ENCODE results near the gene ARGFX. TPM values are rescaled to one million over a fixed set of nuclear protein-coding genes. Genes with fewer than 3 reads are reported as not detected.
"Not testable (repeated sequence)": the region's sequence is repeated elsewhere in the genome, so short reads cannot be mapped to it uniquely, and the experiment has no call there.

ARGFX gene
- total RNA-seq, 1 experiment from 2014 or later: not detected

DNA sequence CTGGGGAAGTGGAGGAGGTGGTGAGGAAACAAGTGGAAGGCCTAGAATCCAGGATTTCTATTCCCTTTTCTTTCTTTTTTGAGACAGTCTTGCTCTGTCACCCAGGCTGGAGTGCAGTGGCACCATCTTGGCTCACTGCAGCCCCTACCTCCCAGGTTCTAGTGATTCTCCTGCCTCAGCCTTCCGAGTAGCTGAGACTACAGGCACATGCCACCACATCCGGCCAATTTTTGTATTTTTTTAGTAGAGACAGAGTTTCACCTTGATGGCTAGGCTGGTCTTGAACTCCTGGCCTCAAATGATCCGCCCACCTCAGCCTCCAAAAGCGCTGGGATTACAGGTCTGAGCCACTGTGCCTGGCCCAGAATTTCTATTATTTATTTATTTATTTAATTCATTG lies 26.1 kb downstream of the ARGFX start:
- H3K36me3 ChIP-seq (ENCODE audit: control insufficient read depth in 1 of 2, insufficient read depth in 2 of 2, low read length in 2 of 2); BruUV-seq (replicated peaks); H3K9me2 ChIP-seq (ENCODE audit: insufficient read depth); H3K27me3 ChIP-seq (ENCODE audit: insufficient read depth, low read length); H3K4me3 ChIP-seq (replicated peaks in 1 of 2; ENCODE audit: low read depth in 1 of 2, low read length in 2 of 2); H4K20me1 ChIP-seq (ENCODE audit: insufficient read depth); H3K4me1 ChIP-seq (ENCODE audit: control insufficient read depth in 1 of 2, insufficient read depth in 2 of 2, low read length in 2 of 2); H3K27ac ChIP-seq (ENCODE audit: low read depth, low read length); H3K9me3 ChIP-seq (ENCODE audit: control insufficient read depth in 1 of 2, insufficient read depth in 1 of 2, low read depth in 1 of 2, low read length in 2 of 2); CTCF ChIA-PET; DNase-seq (ENCODE audit: low read depth, low spot score); H2AFZ ChIP-seq (ENCODE audit: low read depth, low read length, poor library complexity, severe bottlenecking); intact Hi-C loops (cut with micrococcal nuclease); H3K4me2 ChIP-seq (ENCODE audit: low read length); POLR2A ChIA-PET; RAD21 ChIA-PET (ENCODE audit: low non-redundant PET in 1 of 2, low total read pairs in 2 of 2, uncharacterized antibody in 2 of 2, unreplicated experiment in 2 of 2); ATAC-seq; H3K9ac ChIP-seq (ENCODE audit: low read length); H3K79me2 ChIP-seq (ENCODE audit: insufficient read depth, low read length): not testable (repeated sequence)

DNA sequence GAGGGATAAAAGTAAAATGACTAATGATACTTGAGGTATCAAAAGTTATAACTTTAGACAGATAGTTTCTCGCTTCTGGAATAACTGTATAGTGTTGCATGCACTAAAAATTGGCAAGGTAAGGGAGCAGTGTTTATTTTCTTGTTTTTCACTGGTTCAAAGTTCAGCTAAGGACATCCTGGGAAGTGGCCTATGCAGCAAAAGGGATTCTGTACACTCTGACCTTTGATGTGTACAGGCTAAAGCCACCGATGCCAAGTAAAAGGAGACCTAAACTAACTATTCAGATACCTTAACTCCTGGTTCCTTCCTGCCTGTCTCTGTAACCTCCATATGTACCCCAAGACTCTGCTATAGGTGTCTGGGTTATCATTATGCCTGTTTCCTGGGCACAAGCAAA lies 27.1 kb downstream of the ARGFX start:
- Histone ChIP-seq H3K27me3 (ENCODE audit: insufficient read depth, low read length) (no peaks in the 10 kb centered on the region), H4K20me1 (ENCODE audit: insufficient read depth) (no peaks in the 10 kb centered on the region), H3K9me2 (ENCODE audit: insufficient read depth) (no peaks in the 10 kb centered on the region), H3K79me2 (ENCODE audit: insufficient read depth, low read length) (no peaks in the 10 kb centered on the region), H3K27ac (ENCODE audit: low read depth, low read length) (no peak overlapping the region), H3K4me3 (replicated peaks in 1 of 2; ENCODE audit: low read depth in 1 of 2, low read length in 2 of 2) (no peak overlapping the region), H3K4me2 (ENCODE audit: low read length) (no peak overlapping the region), H2AFZ (ENCODE audit: low read depth, low read length, poor library complexity, severe bottlenecking) (no peak overlapping the region), H3K4me1 (ENCODE audit: control insufficient read depth in 1 of 2, insufficient read depth in 2 of 2, low read length in 2 of 2) (no peaks in the 10 kb centered on the region), H3K9me3 (ENCODE audit: control insufficient read depth in 1 of 2, insufficient read depth in 1 of 2, low read depth in 1 of 2, low read length in 2 of 2) (no peaks in the 10 kb centered on the region), H3K36me3 (ENCODE audit: control insufficient read depth in 1 of 2, insufficient read depth in 2 of 2, low read length in 2 of 2) (no peaks in the 10 kb centered on the region), H3K9ac (ENCODE audit: low read length) (no peak overlapping the region)
- POLR2A ChIA-PET: no interaction called here
- DNase-seq (ENCODE audit: low read depth, low spot score): no peak
- no TSS peak for BruUV-seq (replicated peaks)
- intact Hi-C loops (cut with micrococcal nuclease): no loop called here
- RAD21 ChIA-PET (ENCODE audit: low non-redundant PET in 1 of 2, low total read pairs in 2 of 2, uncharacterized antibody in 2 of 2, unreplicated experiment in 2 of 2): no interaction called here
- CTCF ChIA-PET: no interaction called here
- ATAC-seq: no peak
- no peak for TF ChIP-seq ELF1 (IDR thresholded peaks at IDR 0.05; ENCODE audit: borderline replicate concordance, low read depth)
- no peak for TF ChIP-seq EZH2 (IDR thresholded peaks at IDR 0.05)
- TF ChIP-seq, protein P1, sequence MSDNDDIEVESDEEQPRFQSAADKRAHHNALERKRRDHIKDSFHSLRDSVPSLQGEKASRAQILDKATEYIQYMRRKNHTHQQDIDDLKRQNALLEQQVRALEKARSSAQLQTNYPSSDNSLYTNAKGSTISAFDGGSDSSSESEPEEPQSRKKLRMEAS (IDR thresholded peaks at IDR 0.05): no peak
- TF ChIP-seq, protein P2, sequence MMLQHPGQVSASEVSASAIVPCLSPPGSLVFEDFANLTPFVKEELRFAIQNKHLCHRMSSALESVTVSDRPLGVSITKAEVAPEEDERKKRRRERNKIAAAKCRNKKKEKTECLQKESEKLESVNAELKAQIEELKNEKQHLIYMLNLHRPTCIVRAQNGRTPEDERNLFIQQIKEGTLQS (IDR thresholded peaks at IDR 0.05): no peak
- TF ChIP-seq FOSL1 (IDR thresholded peaks at IDR 0.05; ENCODE audit: low read depth): no peak
- no peak for TF ChIP-seq TCF7L2 (IDR thresholded peaks at IDR 0.05; ENCODE audit: borderline replicate concordance, extremely low read depth, insufficient read depth, insufficient read length)
- TF ChIP-seq, protein P3, sequence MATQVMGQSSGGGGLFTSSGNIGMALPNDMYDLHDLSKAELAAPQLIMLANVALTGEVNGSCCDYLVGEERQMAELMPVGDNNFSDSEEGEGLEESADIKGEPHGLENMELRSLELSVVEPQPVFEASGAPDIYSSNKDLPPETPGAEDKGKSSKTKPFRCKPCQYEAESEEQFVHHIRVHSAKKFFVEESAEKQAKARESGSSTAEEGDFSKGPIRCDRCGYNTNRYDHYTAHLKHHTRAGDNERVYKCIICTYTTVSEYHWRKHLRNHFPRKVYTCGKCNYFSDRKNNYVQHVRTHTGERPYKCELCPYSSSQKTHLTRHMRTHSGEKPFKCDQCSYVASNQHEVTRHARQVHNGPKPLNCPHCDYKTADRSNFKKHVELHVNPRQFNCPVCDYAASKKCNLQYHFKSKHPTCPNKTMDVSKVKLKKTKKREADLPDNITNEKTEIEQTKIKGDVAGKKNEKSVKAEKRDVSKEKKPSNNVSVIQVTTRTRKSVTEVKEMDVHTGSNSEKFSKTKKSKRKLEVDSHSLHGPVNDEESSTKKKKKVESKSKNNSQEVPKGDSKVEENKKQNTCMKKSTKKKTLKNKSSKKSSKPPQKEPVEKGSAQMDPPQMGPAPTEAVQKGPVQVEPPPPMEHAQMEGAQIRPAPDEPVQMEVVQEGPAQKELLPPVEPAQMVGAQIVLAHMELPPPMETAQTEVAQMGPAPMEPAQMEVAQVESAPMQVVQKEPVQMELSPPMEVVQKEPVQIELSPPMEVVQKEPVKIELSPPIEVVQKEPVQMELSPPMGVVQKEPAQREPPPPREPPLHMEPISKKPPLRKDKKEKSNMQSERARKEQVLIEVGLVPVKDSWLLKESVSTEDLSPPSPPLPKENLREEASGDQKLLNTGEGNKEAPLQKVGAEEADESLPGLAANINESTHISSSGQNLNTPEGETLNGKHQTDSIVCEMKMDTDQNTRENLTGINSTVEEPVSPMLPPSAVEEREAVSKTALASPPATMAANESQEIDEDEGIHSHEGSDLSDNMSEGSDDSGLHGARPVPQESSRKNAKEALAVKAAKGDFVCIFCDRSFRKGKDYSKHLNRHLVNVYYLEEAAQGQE (IDR thresholded peaks at IDR 0.05; ENCODE audit: low read depth): no peak
- no peak for TF ChIP-seq YY1 (IDR thresholded peaks at IDR 0.05; ENCODE audit: extremely low read depth, insufficient replicate concordance, low read depth, low read length)
- no peak for TF ChIP-seq ZFX (IDR thresholded peaks at IDR 0.05)
- no peak for TF ChIP-seq SRF (IDR thresholded peaks at IDR 0.05; ENCODE audit: low read depth)
- TF ChIP-seq, protein P4, sequence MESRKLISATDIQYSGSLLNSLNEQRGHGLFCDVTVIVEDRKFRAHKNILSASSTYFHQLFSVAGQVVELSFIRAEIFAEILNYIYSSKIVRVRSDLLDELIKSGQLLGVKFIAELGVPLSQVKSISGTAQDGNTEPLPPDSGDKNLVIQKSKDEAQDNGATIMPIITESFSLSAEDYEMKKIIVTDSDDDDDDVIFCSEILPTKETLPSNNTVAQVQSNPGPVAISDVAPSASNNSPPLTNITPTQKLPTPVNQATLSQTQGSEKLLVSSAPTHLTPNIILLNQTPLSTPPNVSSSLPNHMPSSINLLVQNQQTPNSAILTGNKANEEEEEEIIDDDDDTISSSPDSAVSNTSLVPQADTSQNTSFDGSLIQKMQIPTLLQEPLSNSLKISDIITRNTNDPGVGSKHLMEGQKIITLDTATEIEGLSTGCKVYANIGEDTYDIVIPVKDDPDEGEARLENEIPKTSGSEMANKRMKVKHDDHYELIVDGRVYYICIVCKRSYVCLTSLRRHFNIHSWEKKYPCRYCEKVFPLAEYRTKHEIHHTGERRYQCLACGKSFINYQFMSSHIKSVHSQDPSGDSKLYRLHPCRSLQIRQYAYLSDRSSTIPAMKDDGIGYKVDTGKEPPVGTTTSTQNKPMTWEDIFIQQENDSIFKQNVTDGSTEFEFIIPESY (IDR thresholded peaks at IDR 0.05; ENCODE audit: extremely low read depth, insufficient replicate concordance, low read length): no peak
- TF ChIP-seq POLR2AphosphoS5 (IDR thresholded peaks at IDR 0.05; ENCODE audit: low read depth, low read length): no peak
